WTC11 (cell line): ENCODE data around the gene RPS6KA2. TPM values are rescaled to one million over a fixed set of nuclear protein-coding genes. Genes with fewer than 3 reads are reported as not detected.
"Not testable (repeated sequence)": the region's sequence is repeated elsewhere in the genome, so short reads cannot be mapped to it uniquely, and the experiment has no call there.

Experiments
- ATAC-seq: fragments of 200-7000 bp; cut with Tn5 transposase; 2 replicates; pipeline ENCODE4 v1.10.0; 2021; ENCODE audit warnings: mild to moderate bottlenecking, moderate library complexity
- CTCF ChIA-PET: fragments of 300-600 bp; sonication (Branson Sonifier 250); formaldehyde crosslinking; loops from one replicate; lab custom pipeline; 2021; ENCODE audit warnings: antibody characterized with exemption; lab: Charles Lee
- POLR2A ChIA-PET: fragments of 350-600 bp; sonication (Branson Sonifier 250); formaldehyde crosslinking; loops from one replicate; lab custom pipeline; 2021; ENCODE audit warnings: antibody characterized with exemption; lab: Charles Lee
- DNase-seq: peaks from one replicate; pipeline ENCODE4 v3.0.0; 2021; ENCODE audit warnings: low spot score
- H3K27ac Mint-ChIP-seq: 2 replicates; pipeline ENCODE4 v1.8.0; 2021; ENCODE audit warnings: mixed read lengths
- H3K27me3 Mint-ChIP-seq: 2 replicates; pipeline ENCODE4 v1.8.0; 2021; ENCODE audit warnings: low read depth, mild to moderate bottlenecking, moderate library complexity, mixed read lengths
- H3K36me3 Mint-ChIP-seq: 2 replicates; pipeline ENCODE4 v1.8.0; 2021; ENCODE audit warnings: mixed read lengths
- H3K4me1 Mint-ChIP-seq: 2 replicates; pipeline ENCODE4 v1.8.0; 2022; ENCODE audit warnings: mixed read lengths
- H3K4me3 Mint-ChIP-seq: 2 replicates; pipeline ENCODE4 v1.8.0; 2021; ENCODE audit warnings: mild to moderate bottlenecking, moderate library complexity, mixed read lengths
- H3K9me3 Mint-ChIP-seq: 2 replicates; pipeline ENCODE4 v1.8.0; 2021; ENCODE audit warnings: mixed read lengths
- ATF1 ChIP-seq: sonication (generic); formaldehyde crosslinking; IDR thresholded peaks from 2 replicates; pipeline ENCODE4 v1.8.1; 2023; ENCODE audit warnings: mild to moderate bottlenecking, moderate library complexity, missing genetic modification reagents
- CREM ChIP-seq: sonication (generic); formaldehyde crosslinking; IDR thresholded peaks from 2 replicates; pipeline ENCODE4 v1.8.1; 2022; ENCODE audit warnings: mild to moderate bottlenecking, missing genetic modification reagents, moderate library complexity
- ETV6 ChIP-seq: sonication (generic); formaldehyde crosslinking; IDR thresholded peaks from 2 replicates; pipeline ENCODE4 v1.8.1; 2022; ENCODE audit warnings: mild to moderate bottlenecking, missing genetic modification reagents
- FOXJ3 ChIP-seq: sonication (generic); formaldehyde crosslinking; IDR thresholded peaks from 2 replicates; pipeline ENCODE4 v1.9.0; 2021; ENCODE audit warnings: missing genetic modification reagents, mild to moderate bottlenecking, borderline replicate concordance
- SMAD4 ChIP-seq: sonication (generic); formaldehyde crosslinking; IDR thresholded peaks from 2 replicates; pipeline ENCODE4 v1.8.0; 2022; ENCODE audit warnings: mild to moderate bottlenecking, missing genetic modification reagents
- SOX15 ChIP-seq: fragments of 250-450 bp; sonication (Bioruptor Pico); IDR thresholded peaks from 2 replicates; pipeline ENCODE4 v1.9.0; 2021; ENCODE audit warnings: mild to moderate bottlenecking
- SP1 ChIP-seq: sonication (generic); formaldehyde crosslinking; conservative IDR thresholded peaks from 2 replicates; pipeline ENCODE4 v1.8.1; 2022; ENCODE audit warnings: missing genetic modification reagents
- TCF7 ChIP-seq: sonication (generic); formaldehyde crosslinking; IDR thresholded peaks from 2 replicates; pipeline ENCODE4 v1.8.0; 2022; ENCODE audit warnings: mild to moderate bottlenecking, low read depth, missing genetic modification reagents, moderate library complexity
- TEAD1 ChIP-seq: sonication (generic); formaldehyde crosslinking; IDR thresholded peaks from 2 replicates; pipeline ENCODE4 v1.8.0; 2022; ENCODE audit warnings: mild to moderate bottlenecking, missing genetic modification reagents
- ZNF232 ChIP-seq: sonication (generic); formaldehyde crosslinking; IDR thresholded peaks from 2 replicates; pipeline ENCODE4 v1.8.0; 2022; ENCODE audit warnings: mild to moderate bottlenecking, missing genetic modification reagents
- ZNF317 ChIP-seq: sonication (generic); formaldehyde crosslinking; IDR thresholded peaks from 2 replicates; pipeline ENCODE4 v1.8.1; 2023; ENCODE audit warnings: low read depth, mild to moderate bottlenecking, moderate library complexity, missing genetic modification reagents, borderline replicate concordance
- ZNF416 ChIP-seq: fragments of 250-450 bp; sonication (Bioruptor Pico); IDR thresholded peaks from 2 replicates; pipeline ENCODE4 v1.9.0; 2021; ENCODE audit warnings: mild to moderate bottlenecking, inconsistent platforms
- ZNF671 ChIP-seq: fragments of 250-450 bp; sonication (Bioruptor Pico); IDR thresholded peaks from 2 replicates; pipeline ENCODE4 v1.8.0; 2021; ENCODE audit warnings: mild to moderate bottlenecking
- total RNA-seq: library from RNA; stranded (reverse); gene quantifications from 3 replicates; pipeline ENCODE4 v1.2.3, GENCODE V29; 2021
- TF ChIP-seq, protein P1 (sequence below): fragments of 250-450 bp; sonication (Bioruptor Pico); IDR thresholded peaks from 2 replicates; pipeline ENCODE4 v1.9.0; 2021; ENCODE audit warnings: mild to moderate bottlenecking, borderline replicate concordance
- TF ChIP-seq, protein P2 (sequence below): sonication (generic); formaldehyde crosslinking; IDR thresholded peaks from 2 replicates; pipeline ENCODE4 v1.8.0; 2022; ENCODE audit warnings: mild to moderate bottlenecking, missing genetic modification reagents
- TF ChIP-seq, protein P3 (sequence below): sonication (generic); formaldehyde crosslinking; IDR thresholded peaks from 2 replicates; pipeline ENCODE4 v1.8.0; 2022; ENCODE audit warnings: mild to moderate bottlenecking, missing genetic modification reagents
- TF ChIP-seq, protein P4 (sequence below): sonication (generic); formaldehyde crosslinking; IDR thresholded peaks from 2 replicates; pipeline ENCODE4 v1.8.1; 2022; ENCODE audit warnings: mild to moderate bottlenecking, missing genetic modification reagents, moderate library complexity, borderline replicate concordance
- TF ChIP-seq, protein P5 (sequence below): sonication (generic); formaldehyde crosslinking; IDR thresholded peaks from 2 replicates; pipeline ENCODE4 v1.8.1; 2023; ENCODE audit warnings: mild to moderate bottlenecking, missing genetic modification reagents, borderline replicate concordance
- TF ChIP-seq, protein P6 (sequence below): fragments of 200-600 bp; IDR thresholded peaks from 2 replicates; pipeline ENCODE4 v1.8.0; 2022; ENCODE audit warnings: antibody characterized with exemption
- TF ChIP-seq, protein P7 (sequence below): sonication (generic); formaldehyde crosslinking; IDR thresholded peaks from 2 replicates; pipeline ENCODE4 v1.8.0; 2023; ENCODE audit warnings: missing genetic modification reagents

Gene RPS6KA2
- total RNA-seq, 1 experiment from 2014 or later = 24.2 TPM

DNA sequence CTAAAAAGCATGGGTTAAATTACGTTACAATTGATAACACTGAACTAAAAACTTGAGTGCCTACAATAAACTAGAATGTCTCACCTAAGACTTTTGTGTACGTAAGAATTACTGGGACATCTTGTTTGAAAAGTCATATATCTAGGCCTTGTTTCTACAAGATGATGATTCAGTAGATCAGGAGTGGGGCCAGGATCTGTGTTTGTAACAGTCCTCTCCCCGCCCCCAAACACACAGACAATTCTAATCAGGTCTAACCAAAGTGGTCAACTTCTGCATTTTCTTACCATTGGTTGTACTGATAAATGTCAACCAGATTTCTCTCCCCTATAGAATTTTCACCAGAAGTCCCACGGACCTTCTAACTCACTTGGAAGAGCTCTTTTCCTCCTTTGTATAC lies 97.5 kb downstream of the RPS6KA2 start (continued):
- TF ChIP-seq, protein P1, sequence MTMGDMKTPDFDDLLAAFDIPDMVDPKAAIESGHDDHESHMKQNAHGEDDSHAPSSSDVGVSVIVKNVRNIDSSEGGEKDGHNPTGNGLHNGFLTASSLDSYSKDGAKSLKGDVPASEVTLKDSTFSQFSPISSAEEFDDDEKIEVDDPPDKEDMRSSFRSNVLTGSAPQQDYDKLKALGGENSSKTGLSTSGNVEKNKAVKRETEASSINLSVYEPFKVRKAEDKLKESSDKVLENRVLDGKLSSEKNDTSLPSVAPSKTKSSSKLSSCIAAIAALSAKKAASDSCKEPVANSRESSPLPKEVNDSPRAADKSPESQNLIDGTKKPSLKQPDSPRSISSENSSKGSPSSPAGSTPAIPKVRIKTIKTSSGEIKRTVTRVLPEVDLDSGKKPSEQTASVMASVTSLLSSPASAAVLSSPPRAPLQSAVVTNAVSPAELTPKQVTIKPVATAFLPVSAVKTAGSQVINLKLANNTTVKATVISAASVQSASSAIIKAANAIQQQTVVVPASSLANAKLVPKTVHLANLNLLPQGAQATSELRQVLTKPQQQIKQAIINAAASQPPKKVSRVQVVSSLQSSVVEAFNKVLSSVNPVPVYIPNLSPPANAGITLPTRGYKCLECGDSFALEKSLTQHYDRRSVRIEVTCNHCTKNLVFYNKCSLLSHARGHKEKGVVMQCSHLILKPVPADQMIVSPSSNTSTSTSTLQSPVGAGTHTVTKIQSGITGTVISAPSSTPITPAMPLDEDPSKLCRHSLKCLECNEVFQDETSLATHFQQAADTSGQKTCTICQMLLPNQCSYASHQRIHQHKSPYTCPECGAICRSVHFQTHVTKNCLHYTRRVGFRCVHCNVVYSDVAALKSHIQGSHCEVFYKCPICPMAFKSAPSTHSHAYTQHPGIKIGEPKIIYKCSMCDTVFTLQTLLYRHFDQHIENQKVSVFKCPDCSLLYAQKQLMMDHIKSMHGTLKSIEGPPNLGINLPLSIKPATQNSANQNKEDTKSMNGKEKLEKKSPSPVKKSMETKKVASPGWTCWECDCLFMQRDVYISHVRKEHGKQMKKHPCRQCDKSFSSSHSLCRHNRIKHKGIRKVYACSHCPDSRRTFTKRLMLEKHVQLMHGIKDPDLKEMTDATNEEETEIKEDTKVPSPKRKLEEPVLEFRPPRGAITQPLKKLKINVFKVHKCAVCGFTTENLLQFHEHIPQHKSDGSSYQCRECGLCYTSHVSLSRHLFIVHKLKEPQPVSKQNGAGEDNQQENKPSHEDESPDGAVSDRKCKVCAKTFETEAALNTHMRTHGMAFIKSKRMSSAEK (CRISPR knock-in tag) = no peak
- TF ChIP-seq, protein P2, sequence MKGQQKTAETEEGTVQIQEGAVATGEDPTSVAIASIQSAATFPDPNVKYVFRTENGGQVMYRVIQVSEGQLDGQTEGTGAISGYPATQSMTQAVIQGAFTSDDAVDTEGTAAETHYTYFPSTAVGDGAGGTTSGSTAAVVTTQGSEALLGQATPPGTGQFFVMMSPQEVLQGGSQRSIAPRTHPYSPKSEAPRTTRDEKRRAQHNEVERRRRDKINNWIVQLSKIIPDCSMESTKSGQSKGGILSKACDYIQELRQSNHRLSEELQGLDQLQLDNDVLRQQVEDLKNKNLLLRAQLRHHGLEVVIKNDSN (CRISPR knock-in tag) = no peak
- TF ChIP-seq, protein P3, sequence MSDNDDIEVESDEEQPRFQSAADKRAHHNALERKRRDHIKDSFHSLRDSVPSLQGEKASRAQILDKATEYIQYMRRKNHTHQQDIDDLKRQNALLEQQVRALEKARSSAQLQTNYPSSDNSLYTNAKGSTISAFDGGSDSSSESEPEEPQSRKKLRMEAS = no peak
- TF ChIP-seq ZNF416 (CRISPR knock-in tag) (no peak), ETV6 (CRISPR knock-in tag) (no peak), TCF7 (CRISPR knock-in tag) (no peak)

DNA sequence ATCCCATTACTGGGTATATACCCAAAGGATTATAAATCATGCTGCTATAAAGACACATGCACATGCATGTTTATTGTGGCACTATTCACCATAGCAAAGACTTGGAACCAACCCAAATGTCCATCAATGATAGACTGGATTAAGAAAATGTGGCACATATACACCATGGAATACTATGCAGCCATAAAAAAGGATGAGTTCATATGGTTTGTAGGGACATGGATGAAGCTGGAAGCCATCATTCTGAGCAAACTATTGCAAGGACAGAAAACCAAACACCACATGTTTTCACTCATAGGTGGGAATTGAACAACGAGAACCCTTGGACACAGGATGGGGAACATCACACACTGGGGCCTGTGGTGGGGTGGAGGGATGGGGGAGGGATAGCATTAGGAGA lies 98.0 kb downstream of the RPS6KA2 start:
- H3K27ac Mint-ChIP-seq, ATAC-seq, H3K4me3 Mint-ChIP-seq, POLR2A ChIA-PET, H3K9me3 Mint-ChIP-seq, DNase-seq, H3K4me1 Mint-ChIP-seq, H3K27me3 Mint-ChIP-seq, CTCF ChIA-PET: not testable (repeated sequence)
- H3K36me3 Mint-ChIP-seq = peaks cover 25% of the 10 kb centered on the region

DNA sequence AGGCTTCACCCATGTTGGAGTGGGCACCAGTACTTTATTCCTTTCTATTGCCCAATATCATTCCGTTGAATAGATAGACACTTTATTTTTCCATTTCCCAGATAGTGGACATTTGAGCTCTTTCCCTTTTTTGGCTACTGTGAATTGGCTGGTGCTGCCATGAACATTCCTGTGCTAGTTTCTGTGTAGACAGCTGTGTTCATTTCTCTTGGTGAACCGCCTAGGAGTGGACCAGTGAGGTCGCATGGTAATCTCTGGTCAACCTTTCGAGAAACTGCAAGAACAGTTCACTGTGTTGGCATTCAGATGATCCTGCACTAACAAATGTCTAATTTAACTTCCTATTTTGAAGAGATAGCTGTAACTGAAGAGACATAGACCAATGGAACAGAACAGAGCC lies 99.2 kb downstream of the RPS6KA2 start:
- Mint-ChIP-seq H3K36me3 (peaks cover 25% of the 10 kb centered on the region), H3K4me1 (no peaks in the 10 kb centered on the region), H3K27ac (no peak overlapping the region), H3K9me3 (no peaks in the 10 kb centered on the region), H3K4me3 (no peak overlapping the region), H3K27me3 (no peaks in the 10 kb centered on the region)
- ATAC-seq (no peak), DNase-seq (no peak)
- CTCF ChIA-PET = interaction anchor here (1.0 to 1.3 kb wide), 2 partner anchors 45 to 247 kb away, joined by 4 to 5 read pairs; no protein-coding TSS in a partner anchor
- POLR2A ChIA-PET = no interaction called here
- no peak for TF ChIP-seq ZNF671 (CRISPR knock-in tag)
- no peak for TF ChIP-seq SP1
- TF ChIP-seq FOXJ3 (CRISPR knock-in tag) = no peak
- TF ChIP-seq TEAD1 (CRISPR knock-in tag) = no peak
- TF ChIP-seq, protein P4, sequence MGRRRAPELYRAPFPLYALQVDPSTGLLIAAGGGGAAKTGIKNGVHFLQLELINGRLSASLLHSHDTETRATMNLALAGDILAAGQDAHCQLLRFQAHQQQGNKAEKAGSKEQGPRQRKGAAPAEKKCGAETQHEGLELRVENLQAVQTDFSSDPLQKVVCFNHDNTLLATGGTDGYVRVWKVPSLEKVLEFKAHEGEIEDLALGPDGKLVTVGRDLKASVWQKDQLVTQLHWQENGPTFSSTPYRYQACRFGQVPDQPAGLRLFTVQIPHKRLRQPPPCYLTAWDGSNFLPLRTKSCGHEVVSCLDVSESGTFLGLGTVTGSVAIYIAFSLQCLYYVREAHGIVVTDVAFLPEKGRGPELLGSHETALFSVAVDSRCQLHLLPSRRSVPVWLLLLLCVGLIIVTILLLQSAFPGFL (CRISPR knock-in tag) = no peak
- TF ChIP-seq SMAD4 (CRISPR knock-in tag) = no peak
- TF ChIP-seq, protein P5, sequence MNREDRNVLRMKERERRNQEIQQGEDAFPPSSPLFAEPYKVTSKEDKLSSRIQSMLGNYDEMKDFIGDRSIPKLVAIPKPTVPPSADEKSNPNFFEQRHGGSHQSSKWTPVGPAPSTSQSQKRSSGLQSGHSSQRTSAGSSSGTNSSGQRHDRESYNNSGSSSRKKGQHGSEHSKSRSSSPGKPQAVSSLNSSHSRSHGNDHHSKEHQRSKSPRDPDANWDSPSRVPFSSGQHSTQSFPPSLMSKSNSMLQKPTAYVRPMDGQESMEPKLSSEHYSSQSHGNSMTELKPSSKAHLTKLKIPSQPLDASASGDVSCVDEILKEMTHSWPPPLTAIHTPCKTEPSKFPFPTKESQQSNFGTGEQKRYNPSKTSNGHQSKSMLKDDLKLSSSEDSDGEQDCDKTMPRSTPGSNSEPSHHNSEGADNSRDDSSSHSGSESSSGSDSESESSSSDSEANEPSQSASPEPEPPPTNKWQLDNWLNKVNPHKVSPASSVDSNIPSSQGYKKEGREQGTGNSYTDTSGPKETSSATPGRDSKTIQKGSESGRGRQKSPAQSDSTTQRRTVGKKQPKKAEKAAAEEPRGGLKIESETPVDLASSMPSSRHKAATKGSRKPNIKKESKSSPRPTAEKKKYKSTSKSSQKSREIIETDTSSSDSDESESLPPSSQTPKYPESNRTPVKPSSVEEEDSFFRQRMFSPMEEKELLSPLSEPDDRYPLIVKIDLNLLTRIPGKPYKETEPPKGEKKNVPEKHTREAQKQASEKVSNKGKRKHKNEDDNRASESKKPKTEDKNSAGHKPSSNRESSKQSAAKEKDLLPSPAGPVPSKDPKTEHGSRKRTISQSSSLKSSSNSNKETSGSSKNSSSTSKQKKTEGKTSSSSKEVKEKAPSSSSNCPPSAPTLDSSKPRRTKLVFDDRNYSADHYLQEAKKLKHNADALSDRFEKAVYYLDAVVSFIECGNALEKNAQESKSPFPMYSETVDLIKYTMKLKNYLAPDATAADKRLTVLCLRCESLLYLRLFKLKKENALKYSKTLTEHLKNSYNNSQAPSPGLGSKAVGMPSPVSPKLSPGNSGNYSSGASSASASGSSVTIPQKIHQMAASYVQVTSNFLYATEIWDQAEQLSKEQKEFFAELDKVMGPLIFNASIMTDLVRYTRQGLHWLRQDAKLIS (CRISPR knock-in tag) = no peak
- TF ChIP-seq, protein P6, sequence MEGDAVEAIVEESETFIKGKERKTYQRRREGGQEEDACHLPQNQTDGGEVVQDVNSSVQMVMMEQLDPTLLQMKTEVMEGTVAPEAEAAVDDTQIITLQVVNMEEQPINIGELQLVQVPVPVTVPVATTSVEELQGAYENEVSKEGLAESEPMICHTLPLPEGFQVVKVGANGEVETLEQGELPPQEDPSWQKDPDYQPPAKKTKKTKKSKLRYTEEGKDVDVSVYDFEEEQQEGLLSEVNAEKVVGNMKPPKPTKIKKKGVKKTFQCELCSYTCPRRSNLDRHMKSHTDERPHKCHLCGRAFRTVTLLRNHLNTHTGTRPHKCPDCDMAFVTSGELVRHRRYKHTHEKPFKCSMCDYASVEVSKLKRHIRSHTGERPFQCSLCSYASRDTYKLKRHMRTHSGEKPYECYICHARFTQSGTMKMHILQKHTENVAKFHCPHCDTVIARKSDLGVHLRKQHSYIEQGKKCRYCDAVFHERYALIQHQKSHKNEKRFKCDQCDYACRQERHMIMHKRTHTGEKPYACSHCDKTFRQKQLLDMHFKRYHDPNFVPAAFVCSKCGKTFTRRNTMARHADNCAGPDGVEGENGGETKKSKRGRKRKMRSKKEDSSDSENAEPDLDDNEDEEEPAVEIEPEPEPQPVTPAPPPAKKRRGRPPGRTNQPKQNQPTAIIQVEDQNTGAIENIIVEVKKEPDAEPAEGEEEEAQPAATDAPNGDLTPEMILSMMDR = no peak
- TF ChIP-seq ZNF232 = no peak
- no peak for TF ChIP-seq CREM
- TF ChIP-seq, protein P7, sequence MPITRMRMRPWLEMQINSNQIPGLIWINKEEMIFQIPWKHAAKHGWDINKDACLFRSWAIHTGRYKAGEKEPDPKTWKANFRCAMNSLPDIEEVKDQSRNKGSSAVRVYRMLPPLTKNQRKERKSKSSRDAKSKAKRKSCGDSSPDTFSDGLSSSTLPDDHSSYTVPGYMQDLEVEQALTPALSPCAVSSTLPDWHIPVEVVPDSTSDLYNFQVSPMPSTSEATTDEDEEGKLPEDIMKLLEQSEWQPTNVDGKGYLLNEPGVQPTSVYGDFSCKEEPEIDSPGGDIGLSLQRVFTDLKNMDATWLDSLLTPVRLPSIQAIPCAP = no peak
- no peak for TF ChIP-seq ATF1 (CRISPR knock-in tag)
- no peak for TF ChIP-seq ZNF317
- TF ChIP-seq SOX15 (CRISPR knock-in tag) = no peak
